UCSD-AML1 (cell line): Measurements from ENCODE around the gene NUDT9.
"Not testable (repeated sequence)": the region's sequence is repeated elsewhere in the genome, so short reads cannot be mapped to it uniquely, and the experiment has no call there.

Source experiments
- DNase-seq: peaks from one replicate; lab custom pipeline; 2025; ENCODE audit not compliant: unreplicated experiment; lab: John Stamatoyannopoulos, UW

NUDT9 gene

DNA sequence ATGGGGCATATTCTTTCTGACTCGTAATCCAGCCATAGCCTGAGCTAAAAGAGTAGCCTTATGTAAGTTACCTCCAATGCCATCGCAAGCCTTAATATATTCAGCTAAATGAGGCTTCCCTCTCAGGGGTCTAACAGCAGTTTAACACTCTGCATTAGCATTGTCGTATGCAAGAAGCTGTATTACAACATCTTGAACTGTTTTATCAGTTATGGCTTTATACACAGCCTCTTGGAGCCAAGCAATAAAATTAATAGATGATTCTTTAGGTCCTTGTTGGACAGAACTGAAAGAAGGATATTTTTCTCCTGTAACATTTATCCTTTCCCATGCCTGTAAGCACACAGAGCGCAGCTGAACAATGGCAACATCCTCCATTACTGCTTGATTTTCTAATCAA, 15.5 kb upstream of the NUDT9 start:
- not testable (repeated sequence) for DNase-seq

DNA sequence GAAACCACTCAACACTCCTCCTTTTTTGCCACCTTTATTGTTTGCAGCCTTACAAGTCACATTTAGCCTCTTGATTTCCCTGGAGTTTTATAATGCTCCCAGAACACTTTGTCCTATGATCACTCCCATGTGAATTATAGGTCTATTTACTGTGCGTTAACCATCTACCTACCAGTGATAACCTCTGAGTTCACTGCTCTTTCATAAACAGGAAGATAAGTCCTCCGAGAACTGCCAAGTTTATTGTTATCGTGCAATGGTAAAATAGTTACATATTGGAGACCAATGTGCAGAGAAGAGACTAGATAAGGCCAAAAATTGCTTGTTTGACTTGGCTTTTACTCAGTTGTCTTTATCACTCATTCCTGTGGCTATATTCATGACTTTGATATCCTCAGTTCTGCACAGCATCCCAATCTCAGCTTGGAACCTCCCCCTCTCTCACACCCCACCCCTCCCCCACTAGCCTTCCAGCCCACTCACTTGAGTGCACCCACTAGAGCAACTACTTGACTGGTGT, 12.9 kb upstream of the NUDT9 start:
- no peak for DNase-seq

DNA sequence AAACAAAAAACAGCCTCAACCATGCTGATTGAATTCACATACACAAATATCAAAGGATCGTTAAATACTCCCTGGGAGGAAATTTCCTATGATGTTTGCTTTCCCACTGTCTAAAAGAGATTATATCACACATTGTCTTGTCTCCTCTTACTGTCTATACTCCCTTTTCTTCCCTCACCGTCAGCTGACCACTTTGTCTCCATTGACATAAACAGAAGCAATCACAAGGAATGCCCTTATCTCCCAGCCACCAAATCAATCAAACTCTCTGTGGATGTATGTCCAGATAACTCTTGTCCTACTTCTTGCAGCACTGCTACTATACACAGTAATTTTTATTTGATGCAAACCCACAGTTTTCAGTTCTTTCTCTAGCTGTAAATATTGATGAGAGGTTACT, 12.2 kb upstream of the NUDT9 start:
- no peak for DNase-seq

DNA sequence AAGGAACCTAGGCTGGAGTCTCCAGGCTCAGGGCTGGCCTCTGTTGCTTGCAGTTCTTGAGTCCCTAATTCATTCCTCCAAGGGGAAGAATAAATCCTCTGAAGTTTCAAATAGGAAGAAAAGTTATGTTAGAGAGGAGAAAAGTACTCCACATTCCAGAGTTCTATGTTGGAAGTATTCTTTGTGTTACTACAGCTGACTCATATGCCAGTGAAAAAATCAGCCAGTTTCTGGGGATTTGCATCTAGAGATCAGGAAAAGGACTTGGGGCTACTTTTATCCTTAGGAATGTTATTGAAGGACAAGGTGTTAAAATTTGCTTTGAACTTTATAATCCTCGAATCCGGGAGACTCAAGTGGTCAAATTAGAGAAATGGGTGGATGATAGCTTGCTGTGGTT, 11.7 kb upstream of the NUDT9 start:
- DNase-seq: no peak

DNA sequence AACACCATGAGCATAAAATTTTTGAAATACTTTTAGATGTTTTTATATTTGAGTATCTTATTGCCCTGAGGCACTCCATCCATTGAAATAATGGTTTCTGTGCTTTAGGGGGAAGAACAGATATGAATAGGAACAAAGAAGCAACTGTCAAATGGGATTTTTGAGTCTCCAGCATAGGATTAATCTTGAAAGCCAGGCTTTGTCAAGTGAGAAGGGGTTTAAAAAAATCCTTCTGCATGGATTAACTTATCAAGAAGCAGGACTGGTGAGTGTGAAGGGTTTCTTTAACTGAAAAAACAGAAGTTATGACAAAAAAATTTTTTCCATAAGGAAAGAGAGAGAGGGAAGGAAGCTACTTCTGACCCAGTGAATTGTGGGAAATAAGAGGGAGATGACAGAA, 7.6 kb upstream of the NUDT9 start:
- DNase-seq: no peak

DNA sequence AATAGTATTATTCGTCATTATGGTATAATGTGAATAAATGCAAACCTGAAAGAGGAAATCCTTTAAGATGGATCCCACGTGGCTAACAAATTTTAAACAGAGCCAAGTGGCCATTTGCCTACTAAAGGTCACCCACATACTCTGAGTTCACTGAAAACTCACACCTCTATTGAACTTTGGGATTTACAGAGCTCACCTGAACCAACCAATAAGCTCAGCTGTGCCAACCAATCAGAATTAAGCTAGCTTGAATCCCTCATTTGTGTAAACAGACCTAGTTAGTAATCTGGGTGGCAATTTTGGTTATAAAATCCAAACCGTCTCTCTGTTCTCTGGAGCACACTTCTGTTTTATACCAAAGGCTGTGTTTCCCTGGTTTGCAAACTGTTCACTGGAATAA, 5.4 kb upstream of the NUDT9 start:
- no peak for DNase-seq

DNA sequence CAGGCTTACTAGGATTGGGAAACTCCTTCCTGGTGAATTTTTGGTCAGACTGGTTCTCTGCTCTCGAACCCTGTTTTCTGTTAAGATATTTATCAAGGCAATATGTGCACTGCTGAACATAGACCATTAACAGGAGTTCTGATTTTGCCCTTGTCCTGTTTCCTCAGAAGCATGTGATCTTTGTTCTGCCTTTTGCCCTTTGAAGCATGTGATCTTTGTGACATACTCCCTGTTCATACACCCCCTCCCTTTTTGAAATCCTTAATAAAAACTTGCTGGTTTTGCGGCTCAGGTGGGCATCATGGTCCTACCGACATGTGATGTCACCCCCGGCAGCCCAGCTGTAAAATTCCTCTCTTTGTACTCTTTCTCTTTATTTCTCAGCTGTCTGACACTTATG, 4.0 kb upstream of the NUDT9 start:
- not testable (repeated sequence) for DNase-seq

DNA sequence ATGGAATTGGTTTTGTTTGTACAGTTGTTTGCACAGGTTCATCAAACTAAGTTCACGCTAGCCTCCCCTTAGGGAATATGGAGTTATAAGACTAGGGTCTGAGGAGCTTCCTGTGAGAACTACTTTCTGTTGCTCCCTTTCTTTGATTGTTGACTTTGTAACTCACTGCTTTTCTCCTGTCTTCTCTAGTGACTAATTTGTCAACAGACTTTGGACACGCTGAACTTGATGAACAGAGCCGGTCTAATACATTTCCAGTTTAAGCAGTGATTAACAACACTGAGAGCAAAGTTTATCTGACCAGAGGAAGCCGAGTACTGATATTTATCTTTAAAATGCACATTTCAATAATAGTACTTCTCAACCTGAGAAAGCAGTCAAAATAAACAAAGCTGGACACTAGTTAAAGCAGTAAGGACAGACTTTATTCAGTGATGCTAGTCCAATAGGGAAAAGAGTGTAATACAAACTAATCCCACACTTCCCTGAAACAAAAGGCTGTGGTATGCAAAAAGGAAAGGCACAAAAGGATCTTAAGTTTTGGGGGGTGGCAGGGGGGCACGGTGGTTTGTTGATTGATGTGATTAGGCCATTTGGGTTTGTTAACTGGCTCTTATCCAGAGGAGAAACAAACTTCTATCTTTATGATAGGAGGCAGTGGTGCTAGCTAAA, 2.7 kb upstream of the NUDT9 start:
- no peak for DNase-seq

DNA sequence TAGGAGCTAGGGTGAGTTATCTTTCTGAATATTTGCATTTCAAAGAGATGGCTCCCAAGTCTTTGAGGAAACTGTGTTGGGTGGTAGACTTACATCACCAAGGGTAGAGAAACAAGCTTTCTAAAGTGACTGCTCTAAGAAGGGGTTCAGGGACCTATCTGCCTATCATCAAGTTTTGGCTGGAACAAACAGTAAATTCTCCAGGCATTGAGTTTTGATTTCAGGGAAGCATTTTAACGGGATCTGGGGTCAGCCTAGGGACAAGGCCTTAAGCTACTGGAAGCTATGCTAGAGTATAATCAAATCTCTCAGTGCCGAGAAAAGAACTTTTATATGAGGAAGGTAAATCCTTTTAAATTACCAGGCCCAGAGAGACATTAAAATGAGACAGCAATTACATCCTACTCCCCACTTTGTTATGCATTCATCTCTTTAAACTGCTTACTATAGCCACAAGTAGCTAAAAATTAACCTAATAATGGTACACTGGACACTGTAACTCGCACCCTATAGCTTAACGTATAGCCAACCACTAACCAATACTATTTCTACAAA, 2.0 kb upstream of the NUDT9 start:
- no peak for DNase-seq

DNA sequence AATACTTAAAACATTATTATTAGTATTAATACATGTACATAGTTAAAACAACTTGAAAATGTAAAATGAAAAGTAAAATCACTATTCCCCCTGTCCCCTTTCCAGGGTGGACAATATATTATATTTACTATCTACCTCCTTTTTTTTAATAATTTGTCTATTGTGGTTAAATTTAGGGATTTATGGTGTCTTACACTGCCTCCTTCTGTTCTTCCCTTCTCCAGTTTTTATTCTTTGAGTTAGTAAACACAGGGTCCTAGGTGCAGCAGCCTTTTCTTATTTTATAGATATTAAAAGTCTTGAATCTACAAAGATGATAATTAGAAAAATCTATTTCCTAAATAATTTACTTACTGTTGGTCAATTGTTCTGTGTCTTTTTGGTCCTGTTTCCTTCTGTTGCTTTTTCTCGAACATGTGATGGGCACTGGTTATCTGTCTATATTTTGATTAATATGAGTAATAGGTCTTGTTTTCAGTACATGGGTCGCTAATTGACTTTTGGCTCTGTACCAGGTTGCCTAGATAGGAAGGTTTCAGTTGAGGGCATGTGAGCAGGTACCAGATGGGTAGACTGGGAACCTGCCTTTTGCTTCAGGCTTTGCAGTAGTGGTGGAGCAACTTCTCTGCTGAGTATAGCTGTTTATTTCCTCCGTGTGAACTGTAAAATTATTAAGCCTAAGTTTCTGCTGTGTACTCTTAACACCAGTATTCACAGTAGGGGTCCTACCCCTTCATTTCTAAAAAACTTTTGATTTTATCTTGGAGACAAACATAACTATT, 1.1 kb downstream of the NUDT9 start:
- no peak for DNase-seq

DNA sequence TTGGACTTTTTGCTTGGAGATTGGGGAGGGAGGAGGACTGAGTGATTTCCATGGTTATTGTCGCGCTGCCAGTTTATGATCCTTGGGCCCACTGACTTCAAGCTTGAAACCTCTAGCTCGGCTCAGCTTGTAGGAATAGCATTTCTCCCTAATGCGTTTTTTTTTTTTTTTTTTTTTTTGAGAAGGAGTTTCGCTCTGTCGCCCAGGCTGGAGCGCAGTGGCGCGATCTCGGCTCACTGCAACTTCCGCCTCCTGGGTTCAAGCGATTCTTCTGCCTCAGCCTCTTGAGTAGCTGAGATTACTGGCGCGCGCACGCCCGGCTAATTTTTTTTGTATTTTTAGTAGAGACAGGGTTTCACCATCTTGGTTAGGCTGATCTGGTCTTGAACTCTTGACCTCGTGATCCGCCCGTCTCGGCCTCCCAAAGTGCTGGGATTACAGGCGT, 1.7 kb downstream of the NUDT9 start:
- not testable (repeated sequence) for DNase-seq

DNA sequence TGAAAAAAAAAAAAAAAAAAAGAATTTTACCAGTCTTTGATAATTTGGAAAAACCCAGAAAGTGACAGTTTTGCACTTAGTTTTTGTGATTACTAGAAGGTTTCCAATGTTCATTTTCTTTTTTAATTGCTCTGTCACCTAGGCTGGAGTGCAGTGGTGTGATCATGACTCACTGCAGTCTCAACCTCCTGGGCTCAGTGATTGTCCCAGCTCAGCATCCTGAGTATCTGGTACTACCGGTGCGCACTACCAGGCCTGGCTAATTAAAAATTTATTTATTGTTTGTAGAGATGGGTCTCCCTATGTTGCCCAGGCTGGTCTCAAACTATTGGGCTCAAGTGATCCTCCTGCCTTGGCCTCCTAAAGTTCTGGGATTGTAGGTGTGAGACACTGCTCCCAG, 3.3 kb downstream of the NUDT9 start:
- DNase-seq: no peak

DNA sequence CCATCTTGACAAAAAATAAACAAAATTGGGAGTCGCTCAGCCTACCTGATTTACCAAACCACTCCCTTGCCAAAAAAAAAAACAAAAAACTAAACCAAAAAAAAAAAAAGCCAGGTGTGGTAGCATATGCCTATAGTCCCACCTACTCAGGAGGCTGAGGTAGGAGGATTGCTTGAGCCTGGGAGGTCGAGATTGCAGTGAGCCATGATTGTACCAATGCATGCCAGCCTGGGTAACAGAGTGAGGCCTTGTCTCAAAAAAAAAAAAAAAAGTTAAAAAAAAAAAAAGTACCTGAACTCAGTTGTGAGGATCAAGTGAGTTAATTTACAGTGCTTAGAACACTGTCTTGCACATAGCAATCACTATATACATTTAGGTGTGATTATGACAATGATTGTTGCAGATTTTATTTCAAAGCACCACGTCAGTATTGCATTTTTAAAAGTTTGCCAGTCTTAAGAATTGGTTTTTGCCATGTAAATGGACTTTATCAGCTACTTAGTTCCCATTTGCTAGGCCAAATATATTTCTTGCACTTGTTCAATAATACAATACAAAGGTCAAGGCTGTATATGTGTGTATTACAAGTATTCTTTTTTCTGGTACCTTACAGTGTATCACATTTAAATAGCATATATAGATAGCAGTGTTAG, 4.6 kb downstream of the NUDT9 start:
- DNase-seq: no peak

DNA sequence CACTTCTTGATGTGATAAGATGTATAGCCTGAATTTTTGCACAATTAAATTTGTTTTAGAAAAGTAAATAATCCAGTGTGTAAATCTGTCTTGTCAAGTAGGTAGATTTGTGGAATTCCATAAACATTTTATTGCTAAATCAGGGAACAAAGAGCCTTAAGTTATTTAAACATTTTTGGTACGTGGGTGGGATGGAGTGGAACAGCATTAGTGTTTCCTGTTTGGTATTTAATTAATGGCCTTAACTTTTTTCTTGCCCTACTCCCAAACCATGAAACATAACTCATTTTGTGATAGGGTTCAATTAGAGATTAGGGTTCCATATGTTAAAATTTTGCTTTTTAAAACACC, 5.1 kb downstream of the NUDT9 start:
- DNase-seq: no peak

DNA sequence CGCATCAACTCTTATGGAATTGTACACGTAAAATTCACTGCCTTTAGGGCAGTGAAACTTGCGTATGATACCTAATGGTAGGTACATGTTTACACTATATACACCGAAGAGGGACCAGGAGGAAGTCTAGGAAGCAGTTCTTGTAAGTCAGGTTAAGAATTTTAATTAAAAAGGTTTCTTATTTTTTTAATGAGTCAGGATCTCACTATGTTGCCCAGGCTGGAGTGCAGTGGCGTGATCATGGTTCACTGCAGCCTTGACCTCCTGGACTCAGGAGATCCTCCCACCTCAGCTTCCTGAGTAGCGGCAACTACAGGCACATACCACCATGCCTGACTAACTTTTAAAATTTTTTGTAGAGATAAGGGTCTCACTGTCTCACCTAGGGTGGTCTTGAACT, 6.6 kb downstream of the NUDT9 start:
- no peak for DNase-seq

DNA sequence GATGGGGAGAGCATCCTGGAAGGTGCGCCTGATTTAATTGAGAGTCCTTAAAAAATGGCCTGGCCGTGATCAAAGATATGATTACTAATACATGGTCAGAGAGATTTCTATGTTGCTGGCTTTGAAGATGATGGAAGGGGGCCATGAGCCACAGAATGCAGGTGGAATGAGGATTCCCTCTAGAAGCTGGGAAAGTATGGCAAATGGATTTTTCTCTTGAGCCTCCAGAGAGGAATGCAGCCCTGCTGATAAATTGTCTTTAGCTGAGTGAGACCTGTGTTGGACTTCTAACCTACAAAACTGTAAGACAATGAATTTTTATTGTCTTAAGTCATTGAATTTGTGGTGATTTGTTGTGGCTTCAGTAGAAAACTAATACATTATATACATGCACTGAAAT, 7.7 kb downstream of the NUDT9 start:
- no peak for DNase-seq

DNA sequence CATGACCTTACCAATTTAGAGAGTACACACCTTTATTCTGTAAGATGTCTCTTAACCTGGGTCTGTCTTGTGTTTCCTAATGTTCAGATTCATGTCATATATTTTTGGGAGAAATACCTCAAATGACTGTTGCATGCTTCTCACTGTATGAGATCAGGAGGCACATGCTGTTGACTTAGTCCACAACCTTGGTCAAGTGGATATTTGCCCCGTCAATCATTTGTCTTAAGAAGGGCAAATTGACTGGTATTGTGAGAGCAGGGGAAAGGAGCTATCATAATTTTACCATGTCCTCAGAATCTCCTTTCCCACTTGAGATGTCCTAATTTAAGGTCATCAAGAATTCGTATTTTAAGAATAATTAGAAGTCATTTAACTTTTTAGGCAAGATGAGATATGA, 11.0 kb downstream of the NUDT9 start:
- DNase-seq: no peak

DNA sequence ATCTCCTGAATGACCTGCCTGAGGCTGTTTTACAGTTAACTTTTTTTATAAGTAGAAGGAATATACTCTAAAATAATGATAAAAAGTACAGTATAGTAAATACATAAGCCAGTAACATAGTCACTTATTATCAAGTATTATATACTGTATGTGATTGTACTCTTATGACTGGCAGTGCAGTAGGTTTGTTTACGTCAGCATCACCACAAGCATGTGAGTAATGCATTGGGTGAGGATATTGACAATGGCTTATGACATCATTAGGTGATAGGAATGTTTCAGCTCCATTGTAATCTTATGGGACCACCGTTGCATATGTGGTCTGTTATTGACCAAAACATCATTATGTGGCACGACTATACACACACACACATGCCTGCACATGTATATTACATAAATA, 20.5 kb downstream of the NUDT9 start:
- no peak for DNase-seq

DNA sequence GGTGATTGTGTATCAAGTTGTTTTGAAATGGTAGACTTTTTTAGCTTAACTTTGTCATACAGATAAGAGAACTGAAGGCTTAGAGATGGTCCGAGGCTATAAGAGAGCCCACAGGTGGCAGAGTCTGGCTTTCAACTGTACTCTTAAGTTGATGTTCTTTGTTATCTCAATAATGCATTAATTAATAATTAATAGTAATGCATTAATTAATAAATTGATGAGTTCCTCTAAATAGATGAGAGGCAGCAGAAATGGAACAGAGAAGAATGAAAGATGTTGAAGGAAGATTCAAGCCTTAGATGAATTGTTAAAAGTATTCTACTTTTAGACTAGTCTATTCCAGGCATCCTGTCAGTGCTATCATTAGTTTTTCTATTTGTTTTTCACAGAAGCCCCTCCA, 22.4 kb downstream of the NUDT9 start:
- DNase-seq: no peak

DNA sequence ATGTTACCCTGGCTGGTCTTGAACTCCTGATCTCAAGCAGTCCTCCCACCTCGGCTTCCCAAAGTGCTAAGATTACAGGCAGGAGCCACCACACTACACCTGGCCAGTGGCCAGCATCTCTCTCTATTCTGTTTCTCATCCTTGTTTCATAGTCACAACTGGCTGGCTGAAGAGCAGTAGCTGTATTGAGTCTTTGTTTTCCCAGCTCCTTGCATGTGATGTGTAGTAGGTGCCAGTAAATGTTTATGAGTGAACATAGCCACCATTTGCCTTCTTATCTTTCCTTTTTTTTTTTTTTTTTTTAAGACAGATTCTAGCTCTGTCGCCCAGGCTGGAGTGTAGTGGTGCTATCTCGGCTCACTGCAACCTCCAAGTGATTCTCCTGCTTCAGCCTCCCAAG, 23.6 kb downstream of the NUDT9 start:
- DNase-seq: no peak

DNA sequence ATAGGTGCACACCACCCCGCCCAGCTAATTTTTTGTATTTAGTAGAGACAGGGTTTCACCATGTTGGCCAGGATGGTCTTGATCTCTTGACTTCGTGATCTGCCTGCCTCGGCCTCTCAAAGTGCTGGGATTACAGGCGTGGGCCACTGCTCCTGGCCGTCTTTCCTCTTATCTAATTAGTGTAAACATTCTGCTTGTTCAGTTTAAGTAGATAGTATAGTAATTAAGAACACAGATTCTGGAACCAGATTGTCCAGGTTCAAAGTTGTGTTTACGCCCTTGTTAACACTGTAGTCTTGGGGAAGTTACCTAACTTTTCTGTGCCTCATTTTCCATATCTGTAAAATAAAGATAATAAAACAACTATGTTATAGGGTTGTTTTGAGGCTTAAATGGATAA, 24.0 kb downstream of the NUDT9 start:
- not testable (repeated sequence) for DNase-seq

DNA sequence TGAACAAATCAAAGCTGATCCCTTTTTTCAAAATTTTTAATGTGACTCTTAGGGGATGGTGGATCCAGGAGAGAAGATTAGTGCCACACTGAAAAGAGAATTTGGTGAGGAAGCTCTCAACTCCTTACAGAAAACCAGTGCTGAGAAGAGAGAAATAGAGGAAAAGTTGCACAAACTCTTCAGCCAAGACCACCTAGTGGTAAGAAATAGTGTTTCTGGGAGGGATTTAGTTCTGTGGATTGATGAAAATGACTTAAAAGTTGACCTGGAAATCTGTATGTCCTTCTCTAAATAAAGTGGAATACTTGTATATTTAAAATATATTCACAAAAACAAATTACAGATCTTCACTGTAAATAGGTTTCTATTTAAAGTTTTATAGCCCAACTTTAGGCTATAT, 29.2 kb downstream of the NUDT9 start:
- DNase-seq: no peak
